AG09309 (cell line): ENCODE measurements around the gene CALCOCO1.

Experiments used
- DNase-seq: peaks from one replicate; pipeline ENCODE4 v3.0.0-alpha.2; 2010; ENCODE audit warnings: low read depth
- H3K4me3 ChIP-seq: 2 replicates; pipeline ENCODE4 v1.5.1; 2011; ENCODE audit warnings: mild to moderate bottlenecking, low read depth, low read length, moderate library complexity; ENCODE audit not compliant: control insufficient read depth
- TF ChIP-seq, protein P1 (sequence below): IDR thresholded peaks from 2 replicates; pipeline ENCODE4 v1.5.1; 2011; ENCODE audit warnings: mild to moderate bottlenecking, low read depth, low read length, inconsistent platforms; ENCODE audit not compliant: insufficient read depth, control insufficient read depth; ENCODE audit errors: missing control alignments

CALCOCO1 gene

DNA sequence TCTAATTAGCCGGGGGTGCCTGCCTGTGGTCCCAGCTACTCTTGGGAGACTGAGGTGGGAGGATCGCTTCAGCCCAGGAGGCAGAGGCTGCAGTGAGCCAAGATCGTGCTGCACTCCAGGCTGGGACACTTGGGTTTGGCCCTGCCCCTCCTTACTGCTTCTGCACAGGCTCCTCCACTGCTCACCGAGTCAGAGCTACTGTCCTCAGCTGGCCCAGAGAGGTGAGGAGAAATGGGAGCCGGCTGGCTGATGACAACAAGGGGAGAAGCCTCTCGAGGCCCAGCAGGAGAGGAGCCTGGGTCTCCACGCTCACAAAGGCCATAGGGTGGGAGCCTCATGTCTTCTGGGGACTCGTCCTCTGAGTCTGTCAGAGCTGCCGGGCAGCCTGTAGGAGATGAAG is 13.7 kb downstream of the CALCOCO1 start:
- TF ChIP-seq, protein P1, sequence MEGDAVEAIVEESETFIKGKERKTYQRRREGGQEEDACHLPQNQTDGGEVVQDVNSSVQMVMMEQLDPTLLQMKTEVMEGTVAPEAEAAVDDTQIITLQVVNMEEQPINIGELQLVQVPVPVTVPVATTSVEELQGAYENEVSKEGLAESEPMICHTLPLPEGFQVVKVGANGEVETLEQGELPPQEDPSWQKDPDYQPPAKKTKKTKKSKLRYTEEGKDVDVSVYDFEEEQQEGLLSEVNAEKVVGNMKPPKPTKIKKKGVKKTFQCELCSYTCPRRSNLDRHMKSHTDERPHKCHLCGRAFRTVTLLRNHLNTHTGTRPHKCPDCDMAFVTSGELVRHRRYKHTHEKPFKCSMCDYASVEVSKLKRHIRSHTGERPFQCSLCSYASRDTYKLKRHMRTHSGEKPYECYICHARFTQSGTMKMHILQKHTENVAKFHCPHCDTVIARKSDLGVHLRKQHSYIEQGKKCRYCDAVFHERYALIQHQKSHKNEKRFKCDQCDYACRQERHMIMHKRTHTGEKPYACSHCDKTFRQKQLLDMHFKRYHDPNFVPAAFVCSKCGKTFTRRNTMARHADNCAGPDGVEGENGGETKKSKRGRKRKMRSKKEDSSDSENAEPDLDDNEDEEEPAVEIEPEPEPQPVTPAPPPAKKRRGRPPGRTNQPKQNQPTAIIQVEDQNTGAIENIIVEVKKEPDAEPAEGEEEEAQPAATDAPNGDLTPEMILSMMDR: no peak
- H3K4me3 ChIP-seq: no peak overlapping the region
- DNase-seq: no peak

DNA sequence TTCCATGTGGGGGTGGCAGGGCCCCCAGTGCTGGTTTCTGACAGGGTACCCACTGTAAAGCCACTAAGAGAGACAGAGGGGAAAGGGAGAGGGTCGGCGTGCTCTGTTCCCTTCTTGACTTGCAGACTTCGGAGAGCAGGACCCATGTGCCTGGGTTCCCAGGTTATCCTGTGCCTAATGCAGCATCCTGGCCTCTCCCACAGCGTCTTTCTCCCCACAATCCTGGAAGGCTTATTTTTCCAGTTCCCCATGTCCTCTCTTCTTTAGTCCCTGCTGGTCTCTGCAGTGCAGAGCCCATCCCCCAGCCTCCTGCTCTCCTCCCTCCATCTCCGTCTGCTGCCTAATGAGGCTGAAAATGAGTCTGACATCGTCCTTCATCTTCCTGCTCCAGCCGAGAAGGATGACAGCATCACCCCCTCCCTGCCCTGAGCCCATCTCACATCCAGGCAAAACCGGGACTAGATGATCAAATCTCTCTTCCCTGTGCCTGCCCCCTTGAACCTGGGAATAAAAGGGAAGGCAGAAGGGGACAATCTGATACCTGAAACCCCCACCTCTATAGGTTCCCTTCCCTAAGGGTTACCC is 15.1 kb downstream of the CALCOCO1 start:
- TF ChIP-seq, protein P1: no peak
- H3K4me3 ChIP-seq: no peak overlapping the region
- DNase-seq: no peak

DNA sequence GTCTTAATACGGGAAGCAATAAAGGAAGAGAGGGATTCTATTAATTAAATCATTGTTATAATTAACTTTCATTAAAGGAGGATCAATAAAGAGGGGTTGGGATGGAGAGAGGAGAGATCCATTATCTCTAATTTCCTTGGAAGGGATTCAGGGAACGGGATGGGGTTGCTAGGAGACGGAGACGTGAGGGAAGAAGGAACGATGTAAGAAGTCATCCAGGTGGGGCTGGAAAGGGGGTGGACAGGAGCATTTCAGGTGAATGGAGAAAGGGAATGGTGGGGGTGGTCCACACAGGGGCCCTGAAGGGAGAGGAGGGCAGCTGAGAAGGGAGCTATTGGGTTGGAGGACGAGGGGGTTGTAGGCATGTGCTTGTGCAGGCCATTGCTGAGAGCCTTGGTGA is 17.2 kb downstream of the CALCOCO1 start:
- DNase-seq: no peak
- TF ChIP-seq, protein P1: no peak
- no peak overlapping the region for H3K4me3 ChIP-seq

DNA sequence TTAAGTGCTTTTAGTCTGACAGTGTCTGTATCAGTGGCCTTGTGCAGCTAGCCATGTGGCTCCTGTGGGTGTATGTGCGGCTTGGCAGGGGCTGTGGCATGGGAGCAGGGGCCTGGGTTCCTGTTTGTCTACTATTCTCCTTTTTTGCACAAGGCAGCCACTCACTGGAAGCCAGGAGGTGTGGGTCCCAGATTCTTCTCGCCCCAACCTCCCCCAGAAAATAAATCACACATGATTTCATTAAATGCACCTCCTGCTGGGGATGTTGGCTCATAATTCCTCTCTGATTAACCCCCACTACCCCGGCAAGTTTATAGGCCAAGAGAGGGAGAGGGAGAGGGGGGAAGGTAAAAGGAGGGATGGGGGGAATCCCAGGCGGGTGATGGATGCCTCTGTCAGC is 17.6 kb downstream of the CALCOCO1 start:
- no peak overlapping the region for H3K4me3 ChIP-seq
- no peak for DNase-seq
- TF ChIP-seq, protein P1: no peak

DNA sequence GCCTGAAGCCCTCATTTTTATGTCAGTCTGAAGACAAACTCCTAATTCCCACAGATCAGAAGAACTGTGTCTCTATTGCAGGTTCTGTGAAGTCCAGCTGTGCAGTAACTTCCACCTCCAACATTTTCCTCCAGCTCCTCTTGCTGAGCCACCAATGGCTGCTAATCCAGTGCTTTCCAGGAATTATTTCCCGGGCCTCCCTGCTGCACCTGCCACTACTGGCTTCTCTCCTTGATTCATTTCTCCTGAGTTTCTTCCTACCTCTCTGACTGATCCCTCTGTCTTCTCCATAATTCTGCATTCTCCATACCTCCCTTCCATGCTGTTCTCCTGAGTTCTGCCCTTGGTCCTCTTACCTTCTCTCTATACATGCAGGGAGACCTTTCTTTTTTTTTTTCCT is 21.2 kb downstream of the CALCOCO1 start:
- no peak overlapping the region for H3K4me3 ChIP-seq
- TF ChIP-seq, protein P1: no peak
- no peak for DNase-seq

DNA sequence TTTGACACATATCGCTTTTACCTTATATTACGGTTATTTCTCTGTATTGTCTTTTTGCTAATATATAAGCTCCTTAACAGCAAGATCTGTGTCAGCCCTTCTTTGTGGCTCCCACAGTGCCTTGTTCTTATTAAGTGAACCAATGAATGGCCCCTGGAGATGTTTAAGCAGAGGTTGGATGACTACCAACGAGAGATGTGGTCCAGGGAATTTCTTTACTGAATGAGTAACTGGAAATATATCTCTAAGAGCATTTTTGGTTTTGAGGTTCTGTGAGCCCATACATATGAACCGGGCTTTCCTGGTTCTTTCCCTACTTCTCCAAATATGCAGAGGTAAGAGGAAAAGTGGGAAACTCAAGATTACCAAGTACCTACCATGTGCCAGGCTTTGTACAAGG is 23.5 kb downstream of the CALCOCO1 start:
- no peak for DNase-seq

More for the DNA sequence above, 23.5 kb downstream of the CALCOCO1 start:
- H3K4me3 ChIP-seq: no peak overlapping the region
- TF ChIP-seq, protein P1: no peak
